H9 (cell line): ENCODE data around the gene SNX18. TPM values are rescaled to one million over a fixed set of nuclear protein-coding genes. Genes with fewer than 3 reads are reported as not detected.

ENCODE experiments used
- DNase-seq: peaks from one replicate; pipeline ENCODE4 v3.0.0-alpha.2; 2017
- H2AFZ ChIP-seq: one replicate; pipeline ENCODE4 v1.6.1; 2013; ENCODE audit warnings: mild to moderate bottlenecking, low read length, control low read depth, moderate library complexity
- H2AK5ac ChIP-seq: 2 replicates; pipeline ENCODE4 v1.6.1; 2013; ENCODE audit warnings: low read length, control low read depth, mixed read lengths; ENCODE audit not compliant: insufficient read length
- H2BK120ac ChIP-seq: one replicate; pipeline ENCODE4 v1.6.1; 2013; ENCODE audit warnings: low read depth, mild to moderate bottlenecking, low read length, control low read depth, inconsistent platforms; ENCODE audit not compliant: poor library complexity, severe bottlenecking
- H2BK12ac ChIP-seq: 2 replicates; pipeline ENCODE4 v1.6.1; 2013; ENCODE audit warnings: low read length, control low read depth, mixed read lengths, low read depth; ENCODE audit not compliant: insufficient read length
- H2BK15ac ChIP-seq: 2 replicates; pipeline ENCODE4 v1.6.1; 2013; ENCODE audit warnings: low read depth, low read length, control low read depth
- H2BK20ac ChIP-seq: one replicate; pipeline ENCODE4 v1.6.1; 2013; ENCODE audit warnings: low read depth, mild to moderate bottlenecking, low read length, control low read depth, inconsistent platforms; ENCODE audit not compliant: poor library complexity, severe bottlenecking
- H2BK5ac ChIP-seq: 2 replicates; pipeline ENCODE4 v1.6.1; 2013; ENCODE audit warnings: low read length, control low read depth, mixed read lengths; ENCODE audit not compliant: insufficient read length
- H3K14ac ChIP-seq: 2 replicates; pipeline ENCODE4 v1.6.1; 2013; ENCODE audit warnings: low read length, control low read depth; ENCODE audit not compliant: insufficient read depth
- H3K18ac ChIP-seq: 2 replicates; pipeline ENCODE4 v1.6.1; 2013; ENCODE audit warnings: low read depth, mild to moderate bottlenecking, mixed read lengths, low read length, control low read depth; ENCODE audit not compliant: insufficient read length
- H3K23ac ChIP-seq: 2 replicates; pipeline ENCODE4 v1.6.1; 2013; ENCODE audit warnings: low read length, control low read depth, mixed read lengths, low read depth; ENCODE audit not compliant: insufficient read length
- H3K23me2 ChIP-seq: 2 replicates; pipeline ENCODE4 v1.6.1; 2013; ENCODE audit warnings: low read depth, mild to moderate bottlenecking, mixed read lengths, low read length, control low read depth; ENCODE audit not compliant: insufficient read length, poor library complexity, severe bottlenecking
- H3K27ac ChIP-seq: 2 replicates; pipeline ENCODE4 v1.5.1; 2013; ENCODE audit warnings: low read length, control low read depth, mixed read lengths, low read depth; ENCODE audit not compliant: insufficient read length
- H3K27me3 ChIP-seq: 2 replicates; pipeline ENCODE4 v1.6.1; 2013; ENCODE audit warnings: low read length, control low read depth, inconsistent platforms; ENCODE audit not compliant: insufficient read depth
- H3K4ac ChIP-seq: 2 replicates; pipeline ENCODE4 v1.6.1; 2013; ENCODE audit warnings: low read depth, mild to moderate bottlenecking, control low read depth, inconsistent platforms, low read length, moderate library complexity
- H3K4me1 ChIP-seq: 2 replicates; pipeline ENCODE4 v1.6.1; 2013; ENCODE audit warnings: low read length, control low read depth, inconsistent platforms; ENCODE audit not compliant: insufficient read depth
- H3K4me2 ChIP-seq: 2 replicates; pipeline ENCODE4 v1.6.1; 2013; ENCODE audit warnings: low read length, control low read depth, mixed read lengths; ENCODE audit not compliant: insufficient read length, insufficient read depth
- H3K56ac ChIP-seq: 2 replicates; pipeline ENCODE4 v1.6.1; 2013; ENCODE audit warnings: low read depth, mild to moderate bottlenecking, mixed read lengths, low read length, control low read depth; ENCODE audit not compliant: insufficient read length
- H3K79me1 ChIP-seq: 2 replicates; pipeline ENCODE4 v1.6.1; 2013; ENCODE audit warnings: low read depth, mild to moderate bottlenecking, moderate library complexity, low read length, control low read depth, inconsistent platforms; ENCODE audit not compliant: insufficient read depth, poor library complexity, severe bottlenecking
- H3K79me2 ChIP-seq: 2 replicates; pipeline ENCODE4 v1.6.1; 2013; ENCODE audit warnings: low read length, control low read depth, inconsistent platforms; ENCODE audit not compliant: insufficient read depth
- H3K9ac ChIP-seq: 2 replicates; pipeline ENCODE4 v1.6.1; 2013; ENCODE audit warnings: low read length, control low read depth, mixed read lengths; ENCODE audit not compliant: insufficient read length; ENCODE audit errors: extremely low read depth
- H3K9me3 ChIP-seq: one replicate; pipeline ENCODE4 v1.6.1; 2013; ENCODE audit warnings: low read depth, low read length, inconsistent platforms; ENCODE audit not compliant: control insufficient read depth
- H3T11ph ChIP-seq: one replicate; pipeline ENCODE4 v1.6.1; 2013; ENCODE audit warnings: mild to moderate bottlenecking, low read length, control low read depth, inconsistent platforms
- H4K20me1 ChIP-seq: one replicate; pipeline ENCODE4 v1.6.1; 2013; ENCODE audit not compliant: control insufficient read depth, insufficient read length, insufficient read depth
- H4K5ac ChIP-seq: 2 replicates; pipeline ENCODE4 v1.6.1; 2013; ENCODE audit warnings: low read depth, mild to moderate bottlenecking, mixed read lengths, low read length, control low read depth; ENCODE audit not compliant: insufficient read length
- H4K8ac ChIP-seq: replicated peaks from 2 replicates; pipeline ENCODE4 v1.6.1; 2013; ENCODE audit warnings: low read length, control low read depth, mixed read lengths, low read depth; ENCODE audit not compliant: insufficient read length
- H4K91ac ChIP-seq: 2 replicates; pipeline ENCODE4 v1.6.1; 2013; ENCODE audit warnings: low read depth, mild to moderate bottlenecking, moderate library complexity, mixed read lengths, low read length, control low read depth; ENCODE audit not compliant: insufficient read length
- H3K27ac Mint-ChIP-seq, 3 experiments: 2 replicates in 2 of 3; 3 replicates in 1 of 3; pipeline ENCODE4 v1.8.0; 2020 to 2021; ENCODE audit warnings: mixed read lengths in 3 of 3, mild to moderate bottlenecking in 1 of 3, moderate library complexity in 1 of 3
- H3K27me3 Mint-ChIP-seq: 2 replicates; pipeline ENCODE4 v1.8.0; 2021; ENCODE audit warnings: low read depth, mild to moderate bottlenecking, moderate library complexity, mixed read lengths
- H3K36me3 Mint-ChIP-seq, 3 experiments: 2 replicates in 2 of 3; 3 replicates in 1 of 3; pipeline ENCODE4 v1.8.0; 2020 to 2021; ENCODE audit warnings: low read depth in 3 of 3, mixed read lengths in 3 of 3; ENCODE audit not compliant: insufficient read depth in 1 of 3
- H3K4me1 Mint-ChIP-seq, 2 experiments: 2 replicates each; pipeline ENCODE4 v1.8.0; 2020; ENCODE audit warnings: mixed read lengths in 2 of 2
- H3K4me3 Mint-ChIP-seq, 2 experiments: 2 replicates in 1 of 2; 3 replicates in 1 of 2; pipeline ENCODE4 v1.8.0; 2020 to 2021; ENCODE audit warnings: mild to moderate bottlenecking in 2 of 2, mixed read lengths in 2 of 2, moderate library complexity in 1 of 2
- H3K9me3 Mint-ChIP-seq, 2 experiments: 2 replicates in 1 of 2; 3 replicates in 1 of 2; pipeline ENCODE4 v1.8.0; 2020; ENCODE audit warnings: mild to moderate bottlenecking in 2 of 2, mixed read lengths in 2 of 2, moderate library complexity in 1 of 2
- CTCF ChIP-seq: fragments of 200-600 bp; sonication (generic); conservative IDR thresholded peaks from 3 replicates; pipeline ENCODE4 v1.8.0; 2021; ENCODE audit warnings: antibody characterized with exemption, mild to moderate bottlenecking
- WGBS: extraction: QIAGEN DNeasy Blood & Tissue Kit; methylation state at CpG from one replicate; pipeline ENCODE4 v1.1.7; 2013; ENCODE audit warnings: missing lambda C conversion rate, low lambda C conversion rate, mixed read lengths; ENCODE audit not compliant: insufficient read length; ENCODE audit errors: extremely low coverage; 5-methylcytosine and 5-hydroxymethylcytosine counted together
- total RNA-seq: library from RNA; stranded (reverse); gene quantifications from 2 replicates; pipeline ENCODE4 v1.2.1, GENCODE V29; 2021

SNX18 gene
- total RNA-seq, 1 experiment from 2014 or later: 17.2 TPM

- no peak overlapping the region for H3T11ph ChIP-seq
- H3K4me1 ChIP-seq: no peaks in the 10 kb centered on the region
- peaks cover 10 to 14% of the 10 kb centered on the region in 2 experiments for H3K4me1 Mint-ChIP-seq
- H3K56ac ChIP-seq: no peak overlapping the region
- H3K23me2 ChIP-seq: no peaks in the 10 kb centered on the region
- H3K9me3 Mint-ChIP-seq: no peaks in the 10 kb centered on the region; a peak in 1 of 5 replicates
- no peak overlapping the region for H3K14ac ChIP-seq
- H4K5ac ChIP-seq: no peak overlapping the region
- H3K4me3 Mint-ChIP-seq: no peak overlapping the region
- H3K9me3 ChIP-seq: no peaks in the 10 kb centered on the region
- no peaks in the 10 kb centered on the region for H3K79me1 ChIP-seq
- no peak overlapping the region for H3K18ac ChIP-seq
- no peak overlapping the region for H3K27ac ChIP-seq
- H2BK12ac ChIP-seq: no peak overlapping the region
- H4K91ac ChIP-seq: no peak overlapping the region
- no peak overlapping the region for H2AK5ac ChIP-seq
- no peak overlapping the region for H3K23ac ChIP-seq
- no peaks in the 10 kb centered on the region; the same call in 1 of the 2 replicates for H3K27me3 Mint-ChIP-seq
- H2BK15ac ChIP-seq: no peak overlapping the region
- H3K27me3 ChIP-seq: no peaks in the 10 kb centered on the region
- H3K79me2 ChIP-seq: no peaks in the 10 kb centered on the region
- no peak overlapping the region for H4K8ac ChIP-seq
- no peak for TF ChIP-seq CTCF
- H2AFZ ChIP-seq: no peak overlapping the region
- no peak overlapping the region for H3K4me2 ChIP-seq
- no peak for DNase-seq
- no peak overlapping the region for H2BK20ac ChIP-seq
- no peak overlapping the region; a peak in 1 of 7 replicates for H3K27ac Mint-ChIP-seq
- H3K4ac ChIP-seq: no peak overlapping the region
- no peaks in the 10 kb centered on the region for H4K20me1 ChIP-seq
- H3K36me3 Mint-ChIP-seq: no peaks in the 10 kb centered on the region
- no CpG with 5 or more reads among the region's 5 CpGs for WGBS
- no peak overlapping the region for H3K9ac ChIP-seq
- H2BK120ac ChIP-seq: no peak overlapping the region
- no peak overlapping the region for H2BK5ac ChIP-seq
These were observed 60.0 kb downstream of the SNX18 start for GRCh38 chr5:54577528-54577927.
